ENCODE data around the gene WDR81.

- TF ChIP-seq PATZ1 (CRISPR knock-in tag; IDR thresholded peaks at IDR 0.05; ENCODE audit: borderline replicate concordance) (no peak), ZNF565 (CRISPR knock-in tag; conservative IDR thresholded peaks at IDR 0.05; ENCODE audit: low read depth) (no peak), ESRRG (CRISPR knock-in tag; IDR thresholded peaks at IDR 0.05) (no peak), ARNTL (CRISPR knock-in tag; IDR thresholded peaks at IDR 0.05; ENCODE audit: borderline replicate concordance, low read depth) (no peak), CSRNP3 (CRISPR knock-in tag; IDR thresholded peaks at IDR 0.05) (no peak; the same call in 1 of the 2 replicates), CREB5 (CRISPR knock-in tag; IDR thresholded peaks at IDR 0.05; ENCODE audit: low read depth) (no peak), CSDC2 (CRISPR knock-in tag; IDR thresholded peaks at IDR 0.05) (no peak), ZFP30 (CRISPR knock-in tag; IDR thresholded peaks at IDR 0.05) (no peak), RARB (CRISPR knock-in tag; IDR thresholded peaks at IDR 0.05) (no peak), ZC3H10 (CRISPR knock-in tag; IDR thresholded peaks at IDR 0.05) (no peak), ISL1 (CRISPR knock-in tag; IDR thresholded peaks at IDR 0.05) (no peak; the same call in 1 of the 2 replicates)
Measured at GRCh38 chr17:1716912-1717695, 7.4 kb upstream of the WDR81 start.

Measured in SK-N-SH treated with all-trans-retinoic acid at 6 μM for 48 hours (cell line).